GDM1 (cell line): Measurements from ENCODE around the gene GLYATL2.

Experiments
- DNase-seq: peaks from one replicate; lab custom pipeline; 2025; lab: John Stamatoyannopoulos, UW

Gene GLYATL2

GRCh38 chr11:58796333-58796732, 48.2 kb downstream of the GLYATL2 start:
- DNase-seq = no peak

GRCh38 chr11:58788355-58789023, 56.0 kb downstream of the GLYATL2 start:
- DNase-seq = peak; percentile 29

GRCh38 chr11:58787903-58788302, 56.6 kb downstream of the GLYATL2 start:
- no peak for DNase-seq

GRCh38 chr11:58786693-58787092, 57.8 kb downstream of the GLYATL2 start:
- DNase-seq = no peak

- no peak for DNase-seq
These were observed 59.5 kb downstream of the GLYATL2 start for GRCh38 chr11:58784995-58785394.
